ENCODE measurements around the gene TBRG4.
A peak's percentile ranks its signal among the peaks of the same experiment; 100 is the strongest.
"Not testable (repeated sequence)": the region's sequence is repeated elsewhere in the genome, so short reads cannot be mapped to it uniquely, and the experiment has no call there.

Gene TBRG4
- 110 to 168 reads per million in 2 experiments for total RNA-seq

DNA sequence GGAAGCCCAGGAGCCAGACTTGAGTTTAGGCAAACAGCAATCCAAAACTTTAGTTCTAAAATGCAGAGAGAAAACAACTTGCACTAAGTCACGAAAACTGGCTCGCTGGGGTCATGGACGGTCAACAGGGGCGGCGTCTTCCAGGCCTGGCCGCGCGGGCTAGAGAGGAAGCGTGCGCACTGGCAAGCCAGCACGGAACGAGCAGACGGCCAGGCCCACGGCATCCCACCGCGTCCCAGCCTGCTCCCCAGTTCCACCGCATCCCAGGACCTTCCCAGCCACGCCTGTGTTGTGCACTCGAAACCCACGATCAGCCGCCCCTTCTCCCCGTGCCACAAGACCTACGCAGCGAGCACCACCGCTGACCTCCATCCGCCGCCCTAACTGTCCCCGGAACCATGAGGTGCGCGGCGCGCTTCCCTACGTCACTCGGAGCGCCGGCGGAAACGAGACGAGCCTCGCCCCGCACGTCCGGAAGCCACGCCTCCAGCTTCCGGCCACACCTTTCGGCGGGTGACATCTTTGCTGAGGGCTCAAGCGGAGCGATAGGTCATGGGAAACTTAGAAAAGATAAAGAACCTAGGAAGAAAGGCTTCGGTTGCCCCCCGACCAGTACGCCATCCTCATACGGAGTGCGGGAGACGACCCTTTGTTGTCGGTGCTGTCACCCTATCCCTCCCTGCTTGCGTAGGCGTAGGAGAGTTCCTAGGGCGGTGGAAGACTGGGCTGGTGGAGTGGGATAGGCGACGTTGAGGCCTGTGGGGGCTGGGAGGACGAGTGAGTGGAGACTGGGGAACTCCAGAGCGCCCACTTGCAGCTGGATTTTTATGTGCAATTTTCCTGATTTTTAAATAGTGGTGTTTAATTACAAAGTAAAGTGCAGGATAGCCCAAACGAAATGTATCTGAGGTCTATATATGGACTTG lies at the start of gene TBRG4:
Gene TBRG4, minus strand, starts transcription at position 400 of the 926 bp plus-strand sequence. CDS start 2,460 bp downstream, outside the sequence.
- peak; percentile 92 for DNase-seq (ENCODE audit: low read depth)

DNA sequence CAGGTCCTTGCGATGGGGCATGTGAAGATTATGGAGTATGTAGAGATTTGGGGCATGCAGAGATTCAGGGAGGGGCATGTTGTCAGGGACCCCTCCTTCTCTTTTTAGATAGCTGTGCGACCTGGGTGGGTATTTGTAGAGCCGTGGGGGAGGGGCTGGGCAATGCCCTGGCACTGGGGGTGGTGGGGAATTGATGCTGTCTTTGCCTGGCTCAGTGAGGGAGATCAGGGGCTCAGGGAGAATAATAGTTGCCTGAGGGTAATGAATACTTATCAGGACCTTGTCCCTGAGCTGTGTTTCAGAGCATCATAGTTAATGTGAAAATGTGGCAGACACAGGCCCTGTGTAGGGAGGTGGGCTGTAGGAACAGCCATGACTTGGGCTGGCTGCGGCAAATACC lies 49.6 kb upstream of the TBRG4 start:
- DNase-seq (ENCODE audit: low read depth): no peak

DNA sequence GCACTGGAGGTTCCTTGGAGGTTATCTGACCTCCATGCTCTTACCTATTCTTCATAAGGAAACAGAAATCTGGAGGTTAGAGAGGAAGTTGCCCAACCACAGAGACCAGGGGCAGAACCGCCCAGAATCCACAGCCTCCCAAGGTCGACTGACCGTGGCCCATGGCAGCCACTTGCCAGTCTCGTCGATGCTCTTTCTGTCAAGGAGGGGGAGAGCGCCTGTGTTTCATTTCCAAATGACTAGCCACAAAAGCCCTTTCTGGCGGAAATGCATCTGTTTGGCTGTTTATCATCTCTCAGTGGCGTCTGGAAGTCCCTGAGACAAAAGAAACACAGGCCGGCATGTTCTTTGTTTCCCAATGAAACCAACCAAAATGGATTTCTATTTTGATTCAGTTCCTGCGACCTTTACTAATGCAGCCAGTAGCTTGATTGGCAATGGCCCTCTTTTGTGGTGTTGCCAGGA lies 49.0 kb upstream of the TBRG4 start:
- DNase-seq (ENCODE audit: low read depth): no peak

GRCh38 chr7:45159296-45159695 lies 47.8 kb upstream of the TBRG4 start:
- DNase-seq (ENCODE audit: low read depth): no peak

- no peak for DNase-seq (ENCODE audit: low read depth)
These were observed 47.0 kb upstream of the TBRG4 start for GRCh38 chr7:45158471-45158870.

GRCh38 chr7:45157653-45158401 lies 46.3 kb upstream of the TBRG4 start, which contains the start of gene RAMP3:
TSS of gene RAMP3 (plus strand) at chr7:45157791. CDS start at chr7:45157829, 38 bp downstream.
- no peak for DNase-seq (ENCODE audit: low read depth)

DNA sequence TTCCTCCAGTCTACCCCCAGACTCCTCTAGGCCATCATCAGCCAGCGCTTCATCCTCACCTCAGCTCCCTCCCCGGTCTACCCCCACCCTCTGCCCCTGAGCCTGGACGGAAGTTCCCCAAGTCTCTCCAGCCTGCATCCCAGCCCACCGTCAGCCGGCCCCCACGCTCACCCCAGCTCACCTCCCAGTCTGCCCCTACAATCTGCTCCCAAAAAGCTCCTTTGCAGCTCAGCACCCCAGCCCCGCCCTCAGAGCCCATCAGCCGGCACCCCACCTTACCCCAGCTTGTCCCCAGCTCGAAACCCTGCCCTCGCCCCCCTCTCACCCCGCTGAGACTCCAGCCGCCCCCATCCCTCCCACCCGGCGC lies 45.8 kb upstream of the TBRG4 start:
- no peak for DNase-seq (ENCODE audit: low read depth)

GRCh38 chr7:45156516-45157272 lies 45.2 kb upstream of the TBRG4 start:
- DNase-seq (ENCODE audit: low read depth): no peak

DNA sequence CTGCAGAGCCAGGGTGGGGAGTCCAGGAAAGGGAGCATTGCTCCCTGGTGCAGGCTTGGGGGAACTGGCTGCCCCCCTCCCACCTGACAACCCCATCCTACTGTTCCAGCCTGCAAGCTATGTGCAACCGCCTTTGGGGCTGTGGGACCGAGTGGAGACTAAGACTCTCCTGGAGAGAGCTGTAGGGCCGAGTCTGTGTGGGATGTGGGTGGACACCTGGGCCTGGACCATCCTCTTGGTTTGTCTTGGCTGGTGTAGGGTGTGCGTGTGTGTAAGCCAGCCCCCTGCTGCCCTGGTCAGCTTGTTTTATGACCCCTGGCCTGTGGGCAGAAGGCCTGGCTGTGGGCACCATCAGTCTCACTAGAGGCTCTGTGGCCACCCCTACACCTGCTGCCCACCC lies 44.4 kb upstream of the TBRG4 start:
- no peak for DNase-seq (ENCODE audit: low read depth)

DNA sequence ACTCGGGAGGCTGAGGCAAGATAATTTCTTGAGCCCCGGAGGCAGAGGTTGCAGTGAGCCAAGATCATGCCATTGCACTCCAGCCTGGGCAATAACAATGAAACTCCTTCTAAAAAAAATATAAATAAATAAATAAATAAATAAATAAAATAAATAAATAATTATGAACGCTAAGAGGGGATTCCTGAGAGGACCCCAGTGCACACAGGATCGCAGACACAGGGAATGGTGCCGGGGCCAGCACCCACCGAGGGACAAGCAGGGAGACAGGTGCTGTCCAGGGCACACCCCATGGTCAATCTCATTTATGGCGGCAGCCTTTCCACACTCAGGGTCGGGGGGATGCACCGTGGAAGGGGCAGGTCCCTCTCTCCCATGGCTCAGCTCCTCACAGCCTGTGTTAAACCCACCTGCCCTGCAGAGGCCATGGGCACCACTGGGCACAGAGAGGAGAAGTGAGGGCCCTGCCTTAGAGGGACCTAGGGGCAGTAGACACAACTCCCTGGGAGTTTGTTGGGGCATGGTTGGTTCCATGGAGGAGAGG lies 43.9 kb upstream of the TBRG4 start:
- no peak for DNase-seq (ENCODE audit: low read depth)

- not testable (repeated sequence) for DNase-seq (ENCODE audit: low read depth)
These were observed 42.4 kb upstream of the TBRG4 start for GRCh38 chr7:45153861-45154260.

GRCh38 chr7:45153233-45153632 lies 41.7 kb upstream of the TBRG4 start:
- DNase-seq (ENCODE audit: low read depth): no peak

DNA sequence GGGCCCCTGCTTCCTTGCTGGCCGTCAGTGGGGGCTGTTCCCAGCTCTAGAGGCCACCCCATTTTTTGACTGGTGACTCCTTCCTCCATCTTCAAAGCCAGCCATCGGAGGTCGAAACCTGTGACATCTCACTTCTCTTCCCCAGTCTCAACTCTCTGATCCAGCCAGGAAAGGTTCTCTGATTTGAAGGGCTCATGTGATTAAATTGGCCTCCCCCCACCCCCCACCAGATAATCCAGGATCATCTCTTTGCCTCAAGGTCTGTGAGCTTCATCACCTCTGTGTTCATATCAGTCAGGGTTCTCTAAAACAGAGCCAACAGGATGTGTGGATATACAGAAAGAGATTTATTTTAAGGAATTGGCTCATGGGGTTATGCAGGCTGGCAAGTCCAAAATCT lies 40.5 kb upstream of the TBRG4 start:
- no peak for DNase-seq (ENCODE audit: low read depth)

GRCh38 chr7:45151131-45151684 lies 39.7 kb upstream of the TBRG4 start:
- DNase-seq (ENCODE audit: low read depth): no peak

GRCh38 chr7:45150199-45150598 lies 38.7 kb upstream of the TBRG4 start:
- DNase-seq (ENCODE audit: low read depth): no peak

GRCh38 chr7:45149606-45150005 lies 38.1 kb upstream of the TBRG4 start:
- no peak for DNase-seq (ENCODE audit: low read depth)

DNA sequence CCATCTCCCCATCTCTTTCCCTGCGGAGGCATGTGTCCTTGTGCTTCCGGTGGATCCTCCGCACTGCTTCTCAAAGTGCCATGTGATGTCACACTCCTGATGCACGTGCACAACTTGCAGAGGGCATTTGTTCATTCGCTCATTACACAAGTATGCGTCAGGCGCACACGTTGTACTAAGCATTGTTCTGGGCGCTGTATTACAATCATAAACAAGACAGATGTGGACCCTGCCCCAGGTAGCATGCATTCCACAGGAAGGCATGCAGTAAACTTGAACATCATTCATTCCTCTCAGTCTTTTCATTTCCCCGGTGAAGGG lies 37.1 kb upstream of the TBRG4 start:
- DNase-seq (ENCODE audit: low read depth): no peak

GRCh38 chr7:45147858-45148652 lies 36.6 kb upstream of the TBRG4 start:
- no peak for DNase-seq (ENCODE audit: low read depth)

- DNase-seq (ENCODE audit: low read depth): no peak
These were observed 35.3 kb upstream of the TBRG4 start for GRCh38 chr7:45146531-45147379.

GRCh38 chr7:45145881-45146280 lies 34.4 kb upstream of the TBRG4 start:
- no peak for DNase-seq (ENCODE audit: low read depth)
